Neuron (in vitro differentiated cells): ENCODE results near the gene COTL1.
"Not testable (repeated sequence)": the region's sequence is repeated elsewhere in the genome, so short reads cannot be mapped to it uniquely, and the experiment has no call there.

ENCODE experiments used
- H2AFZ ChIP-seq: one replicate; pipeline ENCODE4 v1.6.1; 2013; ENCODE audit warnings: low read depth, mild to moderate bottlenecking, inconsistent platforms, low read length, moderate library complexity
- H3K27me3 ChIP-seq: one replicate; pipeline ENCODE4 v1.6.1; 2013; ENCODE audit warnings: low read length; ENCODE audit not compliant: insufficient read depth
- H3K36me3 ChIP-seq: one replicate; pipeline ENCODE4 v1.6.1; 2013; ENCODE audit warnings: low read length; ENCODE audit not compliant: insufficient read depth
- H3K4me1 ChIP-seq: one replicate; pipeline ENCODE4 v1.6.1; 2013; ENCODE audit warnings: low read length; ENCODE audit not compliant: insufficient read depth
- H3K4me3 ChIP-seq: 2 replicates; pipeline ENCODE4 v1.5.1; 2013; ENCODE audit warnings: mild to moderate bottlenecking, low read length, moderate library complexity
- H3K9me3 ChIP-seq: one replicate; pipeline ENCODE4 v1.6.1; 2013; ENCODE audit warnings: low read length

Gene COTL1

DNA sequence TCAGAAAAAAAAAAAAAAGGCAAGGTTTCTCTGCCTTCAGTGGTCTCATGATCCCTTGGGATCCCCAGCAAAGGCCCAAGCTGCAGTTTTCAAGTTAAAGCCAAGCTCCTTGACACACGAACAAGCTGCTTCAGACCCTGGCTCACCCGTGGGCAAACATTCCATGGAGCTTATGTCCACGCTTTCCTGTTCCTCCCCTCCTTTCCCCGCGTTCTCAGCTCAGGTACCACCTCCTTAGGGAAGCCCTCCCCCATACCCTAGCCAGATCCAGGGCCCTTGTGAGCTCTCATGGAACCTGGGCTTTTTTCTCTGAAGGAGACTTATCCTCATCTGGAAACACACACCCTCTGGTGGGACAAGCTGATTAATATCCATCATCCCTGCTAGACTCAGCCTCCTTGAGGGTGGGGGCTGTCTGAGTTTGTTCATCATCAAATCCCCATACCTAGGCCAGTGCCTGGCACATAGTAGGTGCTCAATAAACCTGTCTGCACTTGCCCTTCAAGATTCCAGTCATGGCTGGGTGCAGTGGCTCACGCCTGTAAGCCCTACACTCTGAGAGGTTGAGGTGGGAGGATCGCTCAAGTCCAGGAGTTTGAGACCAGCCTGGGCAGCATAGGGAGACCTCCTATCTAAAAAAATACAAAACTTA is 54.7 kb downstream of the COTL1 start:
- Histone ChIP-seq H3K9me3 (no peaks in the 10 kb centered on the region), H3K36me3 (peaks cover 25% of the 10 kb centered on the region), H2AFZ (no peak overlapping the region), H3K4me1 (peaks cover 7% of the 10 kb centered on the region), H3K27me3 (no peaks in the 10 kb centered on the region), H3K4me3 (no peak overlapping the region)

GRCh38 chr16:84562174-84562815 is 55.6 kb downstream of the COTL1 start:
- peaks cover 21% of the 10 kb centered on the region for H3K36me3 ChIP-seq
- H2AFZ ChIP-seq, result no peak overlapping the region

GRCh38 chr16:84561291-84561690 is 56.6 kb downstream of the COTL1 start:
- H3K9me3 ChIP-seq, result no peaks in the 10 kb centered on the region
- H2AFZ ChIP-seq, result no peak overlapping the region
- no peak overlapping the region for H3K4me3 ChIP-seq
- H3K4me1 ChIP-seq, result peaks cover 9% of the 10 kb centered on the region
- peaks cover 19% of the 10 kb centered on the region for H3K36me3 ChIP-seq
- no peaks in the 10 kb centered on the region for H3K27me3 ChIP-seq

More at GRCh38 chr16:84562174-84562815, 55.6 kb downstream of the COTL1 start:
- Histone ChIP-seq H3K4me3 (no peak overlapping the region), H3K9me3 (no peaks in the 10 kb centered on the region), H3K4me1 (peaks cover 7% of the 10 kb centered on the region), H3K27me3 (no peaks in the 10 kb centered on the region)

GRCh38 chr16:84560269-84560668 is 57.6 kb downstream of the COTL1 start:
- H3K4me1 ChIP-seq, result peaks cover 18% of the 10 kb centered on the region
- no peaks in the 10 kb centered on the region for H3K9me3 ChIP-seq
- peaks cover 11% of the 10 kb centered on the region for H3K36me3 ChIP-seq
- H3K4me3 ChIP-seq, result no peak overlapping the region
- no peaks in the 10 kb centered on the region for H3K27me3 ChIP-seq
- no peak overlapping the region for H2AFZ ChIP-seq

DNA sequence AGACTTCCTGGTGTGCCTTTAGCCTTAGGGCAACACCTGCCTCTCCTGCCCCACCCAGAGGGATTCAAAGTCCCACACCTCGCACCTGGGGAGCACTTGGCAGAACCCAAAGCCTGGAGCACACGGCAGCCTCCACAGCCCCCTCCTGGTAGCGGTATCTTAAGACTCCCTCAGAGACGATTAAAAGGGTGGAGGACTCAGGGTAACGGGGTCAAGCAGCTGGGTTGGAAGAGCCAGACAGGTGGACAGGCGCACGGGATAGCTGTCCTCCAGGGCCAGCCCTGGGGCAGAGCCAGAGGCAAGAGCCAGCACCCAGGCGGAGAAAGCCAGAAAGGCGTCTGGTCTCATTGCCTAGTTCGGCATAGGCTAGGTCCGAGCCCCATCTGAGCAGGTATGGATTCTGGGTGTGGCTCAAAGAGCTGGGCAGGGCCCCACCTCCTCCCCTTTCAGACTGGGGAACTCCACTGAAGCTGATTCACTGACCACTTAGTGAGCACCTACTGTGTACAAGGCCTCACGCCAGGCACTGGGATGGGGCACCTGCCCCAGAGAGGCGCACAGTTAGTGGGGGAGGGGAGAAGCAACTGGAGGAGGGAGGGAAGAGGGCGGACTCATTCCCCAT is 58.5 kb downstream of the COTL1 start:
- Histone ChIP-seq H3K4me3 (no peak overlapping the region), H3K36me3 (peaks cover 7% of the 10 kb centered on the region), H2AFZ (no peak overlapping the region), H3K4me1 (peaks cover 25% of the 10 kb centered on the region), H3K9me3 (no peaks in the 10 kb centered on the region), H3K27me3 (no peaks in the 10 kb centered on the region)

- H2AFZ ChIP-seq, H3K36me3 ChIP-seq, H3K9me3 ChIP-seq, H3K4me3 ChIP-seq, H3K27me3 ChIP-seq: not testable (repeated sequence)
- H3K4me1 ChIP-seq, result peaks cover 31% of the 10 kb centered on the region
Observed at GRCh38 chr16:84558850-84559249, 59.0 kb downstream of the COTL1 start.

DNA sequence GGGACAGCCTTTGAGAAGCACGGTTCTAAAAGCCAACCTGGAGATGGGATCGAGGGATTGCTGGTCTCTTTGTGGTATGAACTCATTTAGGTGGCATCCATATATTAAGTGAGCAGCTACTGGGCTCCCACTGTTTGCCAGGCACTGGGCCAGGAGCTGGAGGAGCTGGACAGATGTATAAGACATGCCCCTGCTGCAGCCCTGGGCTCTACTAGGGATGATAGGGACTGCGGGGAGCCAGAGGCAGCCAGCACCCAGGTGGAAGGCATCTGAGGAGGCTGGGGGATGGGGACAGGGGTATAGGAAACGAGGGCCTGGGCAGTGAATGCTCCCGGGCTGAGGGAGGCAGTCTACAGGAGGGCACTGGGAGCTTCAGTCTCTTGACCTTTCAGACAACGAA is 60.4 kb downstream of the COTL1 start:
- Histone ChIP-seq H2AFZ (no peak overlapping the region), H3K9me3 (no peaks in the 10 kb centered on the region), H3K36me3 (peaks cover 7% of the 10 kb centered on the region), H3K4me3 (no peak overlapping the region), H3K27me3 (no peaks in the 10 kb centered on the region), H3K4me1 (peaks cover 34% of the 10 kb centered on the region)

GRCh38 chr16:84557059-84557458 is 60.8 kb downstream of the COTL1 start:
- Histone ChIP-seq H3K9me3 (no peaks in the 10 kb centered on the region), H3K4me3 (no peak overlapping the region), H2AFZ (no peak overlapping the region)

GRCh38 chr16:84555418-84556196 is 62.3 kb downstream of the COTL1 start:
- no peak overlapping the region for H3K4me3 ChIP-seq
- no peak overlapping the region for H2AFZ ChIP-seq
- no peaks in the 10 kb centered on the region for H3K27me3 ChIP-seq
- H3K4me1 ChIP-seq, result peaks cover 34% of the 10 kb centered on the region
- H3K36me3 ChIP-seq, result no peaks in the 10 kb centered on the region
- no peaks in the 10 kb centered on the region for H3K9me3 ChIP-seq

More at GRCh38 chr16:84557059-84557458, 60.8 kb downstream of the COTL1 start:
- Histone ChIP-seq H3K4me1 (peaks cover 34% of the 10 kb centered on the region), H3K27me3 (no peaks in the 10 kb centered on the region), H3K36me3 (peaks cover 3% of the 10 kb centered on the region)

DNA sequence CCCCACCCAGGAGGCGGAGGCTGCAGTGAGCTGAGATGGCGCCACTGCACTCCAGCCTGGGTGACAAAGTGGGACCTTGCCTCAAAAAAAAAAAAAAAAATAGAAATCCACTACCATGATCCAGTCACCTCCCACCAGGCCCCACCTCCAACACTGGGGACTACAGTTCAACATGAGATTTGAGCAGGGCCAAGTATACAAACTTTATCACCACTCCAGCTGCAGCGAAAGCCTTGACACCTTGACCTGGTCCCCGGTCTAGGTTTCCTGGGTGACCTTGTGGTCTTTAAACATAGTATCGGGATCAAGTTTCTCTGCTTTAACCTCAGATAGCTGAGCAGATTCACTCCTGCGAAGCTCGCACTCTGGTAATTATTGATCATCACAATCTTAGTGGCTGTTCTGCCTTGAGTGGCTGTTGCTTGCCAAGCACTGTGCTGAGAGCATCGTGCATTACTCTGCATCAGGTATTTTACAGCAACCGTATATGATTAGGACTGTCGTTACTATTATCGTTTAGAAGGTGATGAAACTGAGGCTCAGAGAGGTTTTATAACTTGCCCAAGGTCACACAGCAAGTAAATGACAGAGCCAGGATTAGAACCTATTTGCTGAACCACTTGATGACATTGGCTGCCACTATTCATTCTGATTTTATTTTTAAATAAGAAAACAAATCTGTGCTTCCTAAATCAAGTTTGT is 63.1 kb downstream of the COTL1 start:
- Histone ChIP-seq H2AFZ (no peak overlapping the region), H3K4me3 (no peak overlapping the region), H3K36me3 (no peaks in the 10 kb centered on the region), H3K27me3 (no peaks in the 10 kb centered on the region), H3K9me3 (no peaks in the 10 kb centered on the region), H3K4me1 (peaks cover 35% of the 10 kb centered on the region)

DNA sequence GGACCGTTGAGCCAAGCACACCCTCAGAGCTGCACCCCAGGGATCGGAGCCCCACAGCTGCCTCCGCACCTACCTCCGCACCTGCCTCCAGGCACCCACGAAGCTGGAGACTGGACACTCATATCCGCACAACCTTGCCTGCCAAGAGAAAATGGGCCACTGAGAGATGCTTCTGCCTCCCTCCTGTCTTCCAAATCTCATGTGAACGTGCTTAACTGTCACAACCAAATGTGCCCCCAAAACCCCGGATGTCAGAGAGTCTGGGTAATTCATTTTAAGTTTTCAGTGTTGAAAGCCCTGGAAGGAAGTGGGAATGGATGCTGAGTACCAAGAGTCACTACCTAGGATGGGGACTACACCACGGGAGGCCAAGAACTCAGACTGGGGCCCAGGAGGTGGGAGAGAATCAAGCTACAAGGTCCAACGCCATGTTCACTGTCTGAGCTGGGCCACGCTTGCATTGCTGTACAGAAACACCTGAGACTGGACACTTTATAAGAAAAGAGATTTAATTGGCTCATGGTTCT is 63.9 kb downstream of the COTL1 start:
- Histone ChIP-seq H3K4me1 (peaks cover 44% of the 10 kb centered on the region), H3K27me3 (no peaks in the 10 kb centered on the region), H3K9me3 (no peaks in the 10 kb centered on the region), H3K4me3 (no peak overlapping the region), H2AFZ (no peak overlapping the region), H3K36me3 (no peaks in the 10 kb centered on the region)

- peaks cover 55% of the 10 kb centered on the region for H3K4me1 ChIP-seq
- no peak overlapping the region for H3K4me3 ChIP-seq
- no peaks in the 10 kb centered on the region for H3K27me3 ChIP-seq
- H3K36me3 ChIP-seq, result no peaks in the 10 kb centered on the region
- H2AFZ ChIP-seq, result no peak overlapping the region
- H3K9me3 ChIP-seq, result no peaks in the 10 kb centered on the region
Observed at GRCh38 chr16:84552135-84552534, 65.7 kb downstream of the COTL1 start.
